ES-I3 (cell line): ENCODE results near the gene NAA80.

Experiments
- H3K36me3 ChIP-seq: 2 replicates; pipeline ENCODE4 v1.6.1; 2013; ENCODE audit warnings: mild to moderate bottlenecking, low read length, control low read depth, moderate library complexity; ENCODE audit not compliant: insufficient read depth
- H3K4me1 ChIP-seq: 2 replicates; pipeline ENCODE4 v1.6.1; 2013; ENCODE audit warnings: mild to moderate bottlenecking, control low read depth, low read length; ENCODE audit not compliant: insufficient read depth
- H3K9ac ChIP-seq: 2 replicates; pipeline ENCODE4 v1.6.1; 2013; ENCODE audit warnings: low read depth, mild to moderate bottlenecking, low read length, moderate library complexity
- H3K9me3 ChIP-seq: 2 replicates; pipeline ENCODE4 v1.6.1; 2013; ENCODE audit warnings: mild to moderate bottlenecking, low read length, moderate library complexity; ENCODE audit not compliant: control insufficient read depth, insufficient read depth

The NAA80 gene

DNA sequence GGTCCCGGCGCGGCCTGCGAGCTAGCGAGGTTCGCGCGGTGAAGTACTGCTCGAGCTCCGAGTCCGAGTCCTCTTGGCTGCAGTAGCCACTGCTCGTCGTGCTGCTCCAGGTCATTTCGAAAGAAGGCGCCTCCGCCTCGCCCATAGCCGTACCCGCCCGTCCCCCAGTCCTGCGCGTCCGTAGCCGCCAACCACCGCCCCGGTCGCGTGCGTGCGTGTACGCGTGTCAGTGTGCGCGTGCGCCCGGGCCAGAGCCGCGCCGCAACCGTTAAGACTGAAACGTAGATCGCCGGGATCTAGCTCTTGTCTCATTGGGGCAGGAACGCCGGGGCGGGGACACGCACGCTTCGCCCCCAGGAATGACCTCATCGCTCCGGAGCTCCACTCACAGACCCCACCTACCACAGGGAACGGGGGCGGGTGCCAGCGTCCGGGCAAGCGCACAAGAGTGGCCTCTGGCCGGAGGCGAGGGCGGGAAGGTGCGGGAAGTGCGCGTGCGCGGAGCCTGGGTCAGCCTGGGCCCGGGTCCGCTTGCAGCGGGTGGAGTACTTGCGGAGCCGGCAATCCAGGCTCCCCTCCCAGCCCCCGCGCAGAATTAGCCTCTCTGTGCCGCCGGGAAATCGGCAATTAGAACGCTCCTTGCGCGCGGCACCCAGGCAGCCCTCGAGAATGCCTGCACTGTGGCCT, 38.1 kb upstream of the NAA80 start:
- H3K9ac ChIP-seq = peak overlapping the region; percentile 87
- peaks cover 4% of the 10 kb centered on the region for H3K36me3 ChIP-seq
- H3K9me3 ChIP-seq = no peaks in the 10 kb centered on the region
- H3K4me1 ChIP-seq = peaks cover 5% of the 10 kb centered on the region

GRCh38 chr3:50336452-50337174, 37.4 kb upstream of the NAA80 start:
- Histone ChIP-seq H3K9ac (peak overlapping the region; percentile 87), H3K9me3 (no peaks in the 10 kb centered on the region), H3K4me1 (peaks cover 5% of the 10 kb centered on the region), H3K36me3 (peaks cover 4% of the 10 kb centered on the region)

DNA sequence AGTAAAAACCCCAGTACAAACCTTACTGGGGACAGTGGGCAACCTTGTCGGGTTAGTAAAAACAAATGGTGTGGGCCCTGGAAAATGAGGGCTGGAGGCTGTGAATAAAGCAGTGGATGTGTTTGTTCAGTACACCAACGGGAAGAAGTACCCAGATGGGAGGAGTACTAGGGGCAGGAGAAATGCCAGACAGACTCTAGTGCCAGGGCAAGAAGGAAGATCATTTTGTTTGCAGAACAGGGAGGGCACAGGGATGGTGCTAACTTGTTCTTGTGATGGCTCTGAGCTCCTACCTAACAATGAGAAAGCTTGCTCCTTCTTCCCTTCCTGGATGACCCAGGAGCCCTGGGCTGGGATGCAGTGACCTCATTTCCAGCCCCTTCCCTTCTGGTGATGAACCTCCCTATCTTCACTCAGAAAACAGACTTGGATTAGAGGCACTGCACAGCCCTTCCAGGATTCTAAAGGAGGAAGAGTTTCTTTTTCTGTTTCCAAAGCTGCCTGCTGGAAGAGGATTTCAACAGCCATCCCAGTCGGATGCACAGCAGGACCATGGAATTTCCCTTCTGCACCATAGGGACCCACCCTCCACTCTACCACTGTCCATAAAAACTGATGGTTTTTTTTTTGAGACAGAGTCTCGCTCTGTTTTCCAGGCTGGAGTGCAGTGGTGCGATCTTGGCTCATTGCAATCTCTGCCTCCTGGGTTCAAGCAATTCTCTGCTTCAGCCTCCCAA, 35.3 kb upstream of the NAA80 start:
- no peak overlapping the region for H3K9ac ChIP-seq
- H3K9me3 ChIP-seq = no peaks in the 10 kb centered on the region
- peaks cover 4% of the 10 kb centered on the region for H3K36me3 ChIP-seq
- H3K4me1 ChIP-seq = peaks cover 5% of the 10 kb centered on the region

DNA sequence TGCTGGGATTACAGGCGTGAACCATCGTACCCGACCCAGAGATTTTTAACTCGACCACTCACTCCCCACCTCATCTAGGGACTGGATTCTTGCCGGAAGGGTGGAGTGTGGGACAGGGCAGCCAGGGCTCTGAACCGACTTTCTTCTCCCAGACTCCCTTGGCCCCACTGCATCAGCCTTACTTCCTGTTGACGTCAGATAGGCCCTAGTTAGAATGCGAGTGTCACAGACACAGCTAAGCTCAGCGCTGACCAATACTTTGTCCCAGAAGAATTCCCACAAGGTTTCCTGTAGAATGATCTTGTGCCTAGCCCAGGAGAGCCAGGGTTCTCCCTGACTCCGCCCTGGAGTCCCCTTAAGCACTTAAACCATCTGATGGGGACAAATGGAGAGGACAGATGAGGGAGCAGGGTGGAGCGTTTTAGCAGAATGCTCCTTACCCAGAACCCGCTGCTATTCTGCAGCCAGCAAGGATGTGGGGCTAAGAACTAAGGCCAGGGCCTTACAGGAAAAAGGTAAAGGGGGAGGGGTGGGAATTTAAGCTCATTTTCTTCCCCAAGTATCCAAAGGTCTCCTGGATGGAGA, 34.6 kb upstream of the NAA80 start:
- Histone ChIP-seq H3K4me1 (peaks cover 3% of the 10 kb centered on the region; the same call in 1 of the 2 replicates), H3K9ac (no peak overlapping the region), H3K9me3 (no peaks in the 10 kb centered on the region), H3K36me3 (peaks cover 4% of the 10 kb centered on the region)

GRCh38 chr3:50331364-50331907, 32.2 kb upstream of the NAA80 start:
- Histone ChIP-seq H3K4me1 (no peaks in the 10 kb centered on the region), H3K9ac (no peak overlapping the region), H3K9me3 (no peaks in the 10 kb centered on the region), H3K36me3 (peaks cover 4% of the 10 kb centered on the region)

- H3K9me3 ChIP-seq = no peaks in the 10 kb centered on the region
- H3K4me1 ChIP-seq = no peaks in the 10 kb centered on the region
- peaks cover 4% of the 10 kb centered on the region for H3K36me3 ChIP-seq
- H3K9ac ChIP-seq = no peak overlapping the region
These were observed 31.1 kb upstream of the NAA80 start for GRCh38 chr3:50330330-50330729.

DNA sequence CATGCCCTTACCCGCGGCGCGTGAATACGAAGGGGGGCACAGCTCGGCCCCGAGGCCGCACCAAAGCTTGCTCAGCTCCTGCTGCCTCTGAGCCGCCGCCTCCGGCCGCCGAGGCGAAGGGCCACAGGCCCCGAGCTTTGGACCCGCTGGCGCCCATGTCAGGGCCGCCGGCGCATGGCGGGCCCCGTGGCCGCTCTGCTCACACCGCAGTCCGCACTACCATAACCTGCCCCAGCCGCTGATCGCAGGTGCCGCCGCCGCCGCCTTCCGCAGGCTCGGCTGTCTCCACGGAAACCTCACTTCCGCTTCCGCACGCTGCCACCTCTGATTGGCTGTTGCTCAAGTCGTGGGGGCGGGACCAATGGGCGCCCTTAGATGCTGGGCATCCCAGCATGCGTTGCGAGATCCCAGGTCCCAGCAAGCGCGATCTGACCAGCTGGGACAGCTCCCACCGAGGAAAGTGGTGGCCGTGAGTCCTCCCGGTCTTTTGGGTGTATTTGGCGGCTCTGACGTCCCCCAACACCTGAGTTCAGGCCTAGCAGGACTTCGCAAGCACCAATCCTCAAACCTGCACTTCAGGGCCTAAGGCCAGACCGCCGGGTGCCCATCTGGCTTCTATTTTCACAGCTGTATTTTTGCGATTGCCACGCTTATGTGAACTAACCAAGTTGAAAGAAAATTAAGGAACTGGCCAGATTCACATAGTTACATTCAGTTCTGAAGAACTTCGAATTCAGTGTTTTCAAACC, 28.9 kb upstream of the NAA80 start, which contains the start of gene TUSC2:
TUSC2 (minus strand) TSS at position 281 of the 749 bp plus-strand sequence; CDS start at position 157, 124 bp downstream.
- Histone ChIP-seq H3K9me3 (no peaks in the 10 kb centered on the region), H3K9ac (peak within 1 kb of the TSS; percentile 88), H3K4me1 (peaks cover 8% of the 10 kb centered on the region; the same call in 1 of the 2 replicates), H3K36me3 (no peaks in the 10 kb centered on the region; the same call in none of the 2 replicates)

DNA sequence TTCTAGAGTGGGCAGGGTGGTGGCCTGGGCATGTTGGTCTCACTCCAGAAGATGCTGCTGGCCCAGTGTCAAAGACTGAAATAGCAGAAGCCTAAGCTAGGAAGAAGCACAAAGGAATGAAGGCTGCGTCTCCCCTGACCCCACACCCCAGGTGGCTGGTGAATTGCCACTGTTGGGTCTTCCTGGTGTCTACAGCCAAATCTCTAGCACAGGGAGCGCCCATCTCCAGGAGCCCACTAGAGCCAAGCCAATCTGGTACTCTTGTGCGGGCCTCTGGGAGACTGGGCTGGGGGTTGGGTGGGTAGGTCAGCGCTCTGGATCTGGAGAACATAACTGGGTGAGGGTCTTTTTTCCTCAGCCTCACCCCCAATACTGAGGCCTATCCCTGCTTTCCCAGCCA, 27.9 kb upstream of the NAA80 start:
- peaks cover 13% of the 10 kb centered on the region; the same call in 1 of the 2 replicates for H3K4me1 ChIP-seq

DNA sequence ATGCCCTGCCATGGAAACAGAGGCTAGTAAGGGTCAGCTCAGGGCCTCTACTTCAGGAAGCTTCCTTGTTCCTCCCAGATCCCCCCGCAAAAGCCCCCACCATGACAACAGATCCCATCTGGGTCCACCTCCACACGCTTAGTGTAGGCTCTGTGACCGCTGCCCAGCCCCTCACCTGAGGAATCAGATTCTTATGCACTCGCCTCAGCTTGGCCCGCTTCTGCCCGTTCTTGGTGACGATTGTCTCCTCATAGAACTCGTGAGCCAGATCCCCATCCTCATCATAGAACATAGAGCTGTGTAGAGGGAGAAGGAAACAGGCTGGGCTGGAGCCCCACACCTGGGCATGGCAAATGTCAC, 27.0 kb upstream of the NAA80 start:
- H3K36me3 ChIP-seq = no peaks in the 10 kb centered on the region; the same call in 1 of the 2 replicates
- H3K4me1 ChIP-seq = peaks cover 13% of the 10 kb centered on the region; the same call in 1 of the 2 replicates
- no peak overlapping the region for H3K9ac ChIP-seq
- no peaks in the 10 kb centered on the region for H3K9me3 ChIP-seq

More for the DNA sequence above, 27.9 kb upstream of the NAA80 start:
- Histone ChIP-seq H3K36me3 (no peaks in the 10 kb centered on the region; the same call in none of the 2 replicates), H3K9ac (peak overlapping the region; percentile 88), H3K9me3 (no peaks in the 10 kb centered on the region)

DNA sequence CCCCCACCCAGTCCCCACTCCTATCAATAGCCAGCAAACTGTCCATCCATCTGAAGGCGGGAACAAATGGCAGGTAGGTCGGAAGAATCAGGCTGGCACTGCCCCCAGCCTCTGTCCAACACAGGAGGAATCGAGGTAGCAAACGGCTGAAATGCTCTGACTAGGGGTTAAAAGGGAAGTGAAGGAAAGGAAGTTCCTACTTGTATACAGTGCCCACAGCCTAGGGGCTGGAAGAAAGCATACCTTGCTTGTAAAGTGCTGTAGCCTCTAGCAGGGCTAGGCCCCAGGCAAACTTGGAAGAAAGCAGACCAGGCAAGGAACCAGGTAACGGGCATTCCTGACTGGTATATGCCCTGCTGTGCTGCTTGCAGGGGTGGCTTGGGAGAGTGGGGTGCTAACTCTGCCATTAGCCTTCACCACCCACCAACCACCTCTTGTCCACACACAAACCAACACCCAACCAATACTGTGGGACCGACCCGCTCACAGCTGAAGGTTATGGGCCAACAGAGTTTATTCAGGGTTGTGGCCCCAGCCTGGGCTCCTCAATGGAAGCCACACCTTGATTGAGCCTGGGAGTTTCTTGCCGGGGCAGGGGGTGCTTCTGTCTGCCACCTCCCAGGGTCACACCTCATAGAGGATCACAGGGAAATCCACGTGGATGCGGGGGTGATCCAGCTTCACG, 26.4 kb upstream of the NAA80 start:
- H3K4me1 ChIP-seq = peaks cover 13% of the 10 kb centered on the region; the same call in 1 of the 2 replicates
- H3K9ac ChIP-seq = no peak overlapping the region
- no peaks in the 10 kb centered on the region for H3K9me3 ChIP-seq
- no peaks in the 10 kb centered on the region for H3K36me3 ChIP-seq

GRCh38 chr3:50325113-50325480, 25.9 kb upstream of the NAA80 start:
- Histone ChIP-seq H3K36me3 (no peaks in the 10 kb centered on the region), H3K9me3 (no peaks in the 10 kb centered on the region), H3K4me1 (peaks cover 17% of the 10 kb centered on the region; the same call in 1 of the 2 replicates), H3K9ac (no peak overlapping the region)

DNA sequence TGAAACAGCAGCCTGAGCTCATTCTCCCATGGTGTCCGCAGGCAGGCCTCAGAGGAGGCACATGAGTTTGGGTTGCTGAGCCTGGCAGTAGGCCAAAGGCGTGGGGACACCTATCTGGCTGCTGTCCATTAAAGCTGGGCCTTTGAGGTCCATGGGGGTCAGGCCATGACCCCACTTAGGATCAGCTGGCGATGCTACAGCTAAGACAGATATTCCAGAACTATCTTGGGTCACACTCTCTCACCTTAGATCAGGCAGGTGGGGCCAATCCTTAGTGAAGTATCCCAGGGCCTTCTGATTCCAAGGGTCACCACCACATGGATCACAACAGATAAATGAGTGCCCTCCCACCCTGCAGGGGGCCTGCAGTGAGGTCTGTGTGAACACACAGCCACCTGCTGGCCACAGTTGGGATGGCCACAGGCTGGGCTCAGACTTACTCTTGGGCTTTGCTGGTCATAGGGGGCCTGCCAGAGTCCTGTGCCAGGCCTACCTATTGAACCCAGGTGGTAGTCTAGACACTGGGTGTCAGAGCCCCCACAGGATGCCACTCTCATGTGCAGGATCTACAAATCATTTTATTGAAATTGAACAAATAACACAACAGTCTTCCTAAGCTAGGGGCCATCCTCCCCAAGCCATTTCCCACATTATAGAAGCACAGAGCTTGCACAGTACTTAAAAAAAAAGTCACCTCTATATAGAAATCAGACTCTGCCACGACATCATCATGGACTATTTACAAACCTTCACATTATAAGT, 25.3 kb upstream of the NAA80 start:
- H3K9me3 ChIP-seq = no peaks in the 10 kb centered on the region
- H3K4me1 ChIP-seq = peaks cover 22% of the 10 kb centered on the region; the same call in 1 of the 2 replicates
- peaks cover 4% of the 10 kb centered on the region; the same call in 1 of the 2 replicates for H3K36me3 ChIP-seq
- no peak overlapping the region for H3K9ac ChIP-seq
